ENCODE data around the gene PARD3B.

Gene PARD3B

DNA sequence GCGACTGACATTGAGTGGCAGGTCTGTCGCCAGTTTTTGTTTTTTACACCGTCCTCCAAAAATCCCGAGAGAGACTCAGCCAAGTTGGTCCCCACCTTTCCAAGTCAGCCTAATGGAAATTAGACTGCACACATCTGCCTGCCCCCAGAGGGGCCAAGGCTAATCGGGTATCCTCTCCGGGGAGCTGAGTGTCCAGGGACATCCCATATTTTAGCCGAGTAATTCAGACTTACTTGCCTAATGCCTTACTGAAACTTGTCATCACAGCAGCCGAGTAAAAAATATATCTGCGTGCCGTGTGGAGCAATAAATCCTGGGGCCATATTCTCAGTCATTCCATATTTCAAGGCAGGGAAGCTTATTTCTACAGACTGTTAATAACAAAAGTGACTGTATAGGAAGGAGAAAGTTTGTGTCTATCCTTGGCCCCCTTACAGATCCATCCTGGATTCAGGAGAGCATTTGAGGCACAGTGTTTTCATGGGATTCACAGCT, 1098.2 kb downstream of the PARD3B start:
- no peak overlapping the region for H3K4me3 ChIP-seq (ENCODE audit: low read depth, low read length)
- no peak for DNase-seq (ENCODE audit: low read depth)
- TF ChIP-seq, protein P1, sequence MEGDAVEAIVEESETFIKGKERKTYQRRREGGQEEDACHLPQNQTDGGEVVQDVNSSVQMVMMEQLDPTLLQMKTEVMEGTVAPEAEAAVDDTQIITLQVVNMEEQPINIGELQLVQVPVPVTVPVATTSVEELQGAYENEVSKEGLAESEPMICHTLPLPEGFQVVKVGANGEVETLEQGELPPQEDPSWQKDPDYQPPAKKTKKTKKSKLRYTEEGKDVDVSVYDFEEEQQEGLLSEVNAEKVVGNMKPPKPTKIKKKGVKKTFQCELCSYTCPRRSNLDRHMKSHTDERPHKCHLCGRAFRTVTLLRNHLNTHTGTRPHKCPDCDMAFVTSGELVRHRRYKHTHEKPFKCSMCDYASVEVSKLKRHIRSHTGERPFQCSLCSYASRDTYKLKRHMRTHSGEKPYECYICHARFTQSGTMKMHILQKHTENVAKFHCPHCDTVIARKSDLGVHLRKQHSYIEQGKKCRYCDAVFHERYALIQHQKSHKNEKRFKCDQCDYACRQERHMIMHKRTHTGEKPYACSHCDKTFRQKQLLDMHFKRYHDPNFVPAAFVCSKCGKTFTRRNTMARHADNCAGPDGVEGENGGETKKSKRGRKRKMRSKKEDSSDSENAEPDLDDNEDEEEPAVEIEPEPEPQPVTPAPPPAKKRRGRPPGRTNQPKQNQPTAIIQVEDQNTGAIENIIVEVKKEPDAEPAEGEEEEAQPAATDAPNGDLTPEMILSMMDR (IDR thresholded peaks at IDR 0.05; ENCODE audit: insufficient read depth, low read depth, low read length, missing control alignments): no peak

GRCh38 chr2:205644018-205644417, 1098.7 kb downstream of the PARD3B start:
- no peak overlapping the region for H3K4me3 ChIP-seq (ENCODE audit: low read depth, low read length)
- DNase-seq (ENCODE audit: low read depth): no peak
- TF ChIP-seq, protein P1 (IDR thresholded peaks at IDR 0.05; ENCODE audit: insufficient read depth, low read depth, low read length, missing control alignments): no peak

DNA sequence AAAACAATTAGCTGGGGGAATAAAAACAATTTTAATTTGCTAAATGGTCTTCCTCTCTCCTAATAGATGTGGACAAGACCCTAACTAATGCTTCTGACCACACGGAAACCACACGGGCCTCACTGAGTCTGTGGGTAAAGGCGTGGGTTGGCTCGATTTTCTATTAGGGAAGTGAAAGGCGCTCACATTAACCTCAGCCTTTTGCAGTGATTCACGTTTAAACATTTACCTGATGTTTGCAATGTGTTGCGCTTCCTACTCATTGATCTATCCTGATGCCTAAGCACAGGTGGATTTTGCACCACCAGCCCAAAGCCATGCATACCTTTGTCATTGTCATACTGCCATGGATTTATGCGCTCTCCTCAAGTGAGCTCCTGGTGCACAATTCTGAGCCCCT, 1101.4 kb downstream of the PARD3B start:
- TF ChIP-seq, protein P1 (IDR thresholded peaks at IDR 0.05; ENCODE audit: insufficient read depth, low read depth, low read length, missing control alignments): no peak
- no peak overlapping the region for H3K4me3 ChIP-seq (ENCODE audit: low read depth, low read length)
- DNase-seq (ENCODE audit: low read depth): peak; percentile 51

- TF ChIP-seq, protein P1 (IDR thresholded peaks at IDR 0.05; ENCODE audit: insufficient read depth, low read depth, low read length, missing control alignments): no peak
- DNase-seq (ENCODE audit: low read depth): no peak
- H3K4me3 ChIP-seq (ENCODE audit: low read depth, low read length): no peak overlapping the region
Observed at GRCh38 chr2:205650450-205650849, 1105.2 kb downstream of the PARD3B start.

DNA sequence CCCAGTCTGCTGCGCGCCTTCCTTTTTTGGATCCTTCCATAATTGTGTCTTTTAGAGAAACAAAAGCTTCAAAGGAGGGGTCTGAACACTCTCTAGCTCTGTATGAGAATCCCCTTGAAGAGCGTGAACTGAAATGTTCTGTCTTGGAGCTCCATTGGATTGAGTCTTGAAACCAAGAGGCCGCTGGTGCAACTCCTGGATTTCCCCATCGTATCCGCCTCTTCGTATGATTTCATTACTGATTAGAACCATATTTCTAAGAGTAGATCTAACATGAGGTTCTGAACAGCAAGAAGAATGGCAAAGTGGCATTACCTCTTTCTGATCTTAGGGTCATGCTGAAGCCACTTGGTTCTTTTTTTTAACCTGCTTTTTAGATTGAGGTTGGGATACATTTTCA, 1105.7 kb downstream of the PARD3B start:
- TF ChIP-seq, protein P1 (IDR thresholded peaks at IDR 0.05; ENCODE audit: insufficient read depth, low read depth, low read length, missing control alignments): no peak
- H3K4me3 ChIP-seq (ENCODE audit: low read depth, low read length): no peak overlapping the region
- no peak for DNase-seq (ENCODE audit: low read depth)

DNA sequence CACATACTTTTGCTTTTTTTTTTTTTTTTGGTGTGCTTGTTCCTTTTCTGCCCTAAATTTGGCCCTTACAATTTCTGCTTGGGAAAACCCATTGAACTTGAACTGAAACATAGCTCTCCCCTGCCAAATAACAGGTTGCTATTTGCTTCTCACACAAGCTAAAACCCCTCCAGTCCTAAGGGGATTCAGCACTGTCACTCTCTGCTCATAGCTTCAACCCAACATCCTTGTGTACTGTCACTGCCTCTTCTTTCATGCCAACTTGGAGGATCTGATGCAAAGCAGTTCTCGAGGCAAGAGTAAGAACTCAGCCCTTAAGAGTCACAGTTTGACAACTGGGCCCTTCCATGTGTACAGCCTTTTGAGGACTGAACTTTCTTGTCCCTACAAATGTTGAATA, 1106.4 kb downstream of the PARD3B start:
- TF ChIP-seq, protein P1 (IDR thresholded peaks at IDR 0.05; ENCODE audit: insufficient read depth, low read depth, low read length, missing control alignments): no peak
- no peak overlapping the region for H3K4me3 ChIP-seq (ENCODE audit: low read depth, low read length)
- DNase-seq (ENCODE audit: low read depth): no peak

- H3K4me3 ChIP-seq (ENCODE audit: low read depth, low read length): no peak overlapping the region
- TF ChIP-seq, protein P1 (IDR thresholded peaks at IDR 0.05; ENCODE audit: insufficient read depth, low read depth, low read length, missing control alignments): no peak
- no peak for DNase-seq (ENCODE audit: low read depth)
Observed at GRCh38 chr2:205654878-205655605, 1109.8 kb downstream of the PARD3B start.

Data from GM12865 (cell line).